ENCODE measurements around the gene KMT2A.
A peak's percentile ranks its signal among the peaks of the same experiment; 100 is the strongest.

GRCh38 chr11:118435893-118436624 lies at the start of gene KMT2A:
- TF ChIP-seq POLR2A (IDR thresholded peaks at IDR 0.05; ENCODE audit: low read depth, low read length) (0 out of 2 replicates have a peak, but pooled peaks have one; percentile 16), TAF1 (IDR thresholded peaks at IDR 0.05; ENCODE audit: low read depth, low read length) (peak; percentile 78), POLR2AphosphoS5 (IDR thresholded peaks at IDR 0.05; ENCODE audit: low read depth, low read length) (no peak; the same call in 1 of the 2 replicates), POU2F2 (IDR thresholded peaks at IDR 0.05; ENCODE audit: low read depth, low read length) (no peak; the same call in 1 of the 2 replicates)
